NCI-H1048 (cell line): ENCODE results near the gene ZNF536.

Experiments used
- DNase-seq: peaks from one replicate; lab custom pipeline; 2025; lab: John Stamatoyannopoulos, UW

Gene ZNF536

DNA sequence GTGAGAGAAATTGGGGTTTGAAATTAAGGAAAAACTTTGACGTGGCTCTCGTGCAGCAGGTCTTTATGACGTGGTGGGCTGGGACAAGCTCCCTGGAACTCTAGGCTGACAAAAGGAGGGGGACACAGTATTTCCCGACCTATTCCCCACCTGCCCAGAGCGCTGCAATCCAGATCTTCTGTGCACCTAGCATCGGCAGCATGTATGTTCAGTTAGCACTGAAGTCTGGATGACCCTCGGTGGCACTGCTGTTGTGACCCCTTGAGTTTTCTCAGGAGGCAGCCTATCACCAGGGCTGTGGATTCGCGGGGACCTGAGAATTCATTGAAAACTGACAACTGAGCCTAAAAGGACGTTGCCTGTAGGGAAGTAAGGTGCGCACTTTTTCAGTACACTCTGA, 9.1 kb upstream of the ZNF536 start:
- DNase-seq = no peak

DNA sequence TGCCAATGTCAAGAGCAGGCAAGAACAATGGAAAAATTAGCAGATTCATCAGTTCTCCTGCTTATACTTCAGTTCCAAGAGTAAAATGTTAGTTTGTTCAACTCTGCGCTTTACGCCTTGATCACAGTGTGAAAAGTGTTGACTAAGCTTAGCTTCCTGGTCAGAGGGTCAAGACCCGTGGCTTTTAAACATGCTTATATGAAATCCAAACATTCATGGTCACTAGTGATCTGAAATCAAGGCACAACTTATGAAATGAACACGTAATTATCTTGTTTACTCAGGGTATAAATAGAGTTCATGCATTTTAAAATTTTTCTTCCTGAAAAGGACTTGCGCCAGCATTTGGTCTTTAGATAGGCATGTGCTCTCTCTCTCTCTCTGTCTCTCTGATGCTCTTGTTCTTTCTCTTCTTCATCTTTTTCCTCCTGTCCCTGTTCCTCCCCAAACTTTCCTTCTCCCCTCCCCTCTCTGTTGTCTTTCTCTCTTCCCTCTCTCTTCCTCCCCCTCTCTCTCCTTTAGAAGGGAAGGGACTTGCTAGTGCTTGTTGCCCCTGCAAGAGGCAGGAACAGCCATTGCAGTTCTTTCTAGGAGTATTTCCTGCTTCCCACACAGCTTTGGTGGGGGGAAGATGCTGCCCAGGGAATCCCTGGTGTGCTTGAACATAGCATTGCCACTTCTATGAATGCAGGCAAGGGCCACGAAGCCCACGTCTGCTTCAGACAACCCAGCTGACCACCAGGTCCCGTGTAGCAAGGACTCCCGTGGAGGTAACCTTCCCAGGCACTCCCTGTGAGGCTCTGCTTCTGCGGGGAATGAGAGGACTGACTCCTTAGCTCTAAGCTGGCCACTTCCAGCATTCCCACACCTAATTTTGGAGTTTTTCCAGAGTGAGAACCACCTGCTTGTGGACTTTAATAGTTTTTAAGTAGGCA, 7.1 kb upstream of the ZNF536 start:
- DNase-seq = no peak

DNA sequence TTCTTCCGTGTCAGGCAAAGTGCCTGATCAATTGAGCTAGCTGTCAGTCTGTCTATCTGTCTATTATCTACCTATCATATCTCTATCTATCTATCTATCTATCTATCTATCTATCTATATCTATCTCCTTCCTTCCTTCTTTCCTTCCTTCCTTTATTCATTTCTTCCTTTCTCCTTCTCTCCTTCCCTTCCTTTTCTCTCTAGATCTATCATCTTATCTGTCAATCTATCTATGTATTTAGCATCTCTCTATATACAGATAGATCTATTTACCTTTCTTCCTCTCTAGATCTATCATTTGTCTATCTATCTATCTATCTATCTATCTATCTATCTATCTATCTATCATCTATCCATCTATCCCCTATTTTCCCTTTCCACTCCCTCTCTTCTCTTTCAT, 5.9 kb upstream of the ZNF536 start:
- DNase-seq = no peak

DNA sequence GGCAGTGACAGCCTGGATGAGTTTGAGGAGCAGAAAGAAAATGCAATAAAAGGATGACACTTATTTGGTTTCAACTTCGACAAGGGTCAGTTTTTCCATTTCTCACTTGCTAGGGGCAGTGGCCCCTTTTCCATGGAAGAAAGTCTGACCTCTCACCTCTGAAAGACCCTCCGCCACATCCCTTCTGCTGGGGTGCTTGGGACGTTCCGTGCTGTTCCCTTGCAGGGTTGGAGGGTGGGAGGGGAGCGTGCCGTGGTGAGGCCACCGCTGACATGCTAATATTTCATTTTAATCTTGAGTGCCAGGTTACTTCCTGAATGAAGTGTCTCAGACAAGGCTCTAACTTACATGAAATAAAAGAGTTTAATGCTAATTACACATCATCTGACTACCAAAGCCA, 5.2 kb upstream of the ZNF536 start:
- no peak for DNase-seq

DNA sequence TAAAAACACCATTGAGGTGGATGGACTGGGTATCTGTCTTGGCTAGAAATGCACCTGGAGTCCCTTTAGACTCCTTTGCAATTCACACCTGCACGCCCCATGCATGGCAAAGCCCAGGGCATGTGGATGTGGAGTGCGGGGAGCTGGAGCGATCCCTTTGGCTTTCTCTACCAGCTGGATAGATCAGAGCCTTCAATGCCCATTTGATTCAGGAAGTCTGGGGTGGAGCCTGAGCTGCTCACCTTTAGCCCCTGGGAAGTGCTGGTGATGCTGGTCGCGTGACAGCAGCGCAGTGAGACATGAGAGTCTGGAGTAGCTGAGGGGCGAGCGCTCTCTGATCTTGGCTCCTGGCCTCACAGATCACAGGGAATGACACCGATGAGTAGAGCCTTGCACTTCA, 4.8 kb upstream of the ZNF536 start:
- DNase-seq = no peak

DNA sequence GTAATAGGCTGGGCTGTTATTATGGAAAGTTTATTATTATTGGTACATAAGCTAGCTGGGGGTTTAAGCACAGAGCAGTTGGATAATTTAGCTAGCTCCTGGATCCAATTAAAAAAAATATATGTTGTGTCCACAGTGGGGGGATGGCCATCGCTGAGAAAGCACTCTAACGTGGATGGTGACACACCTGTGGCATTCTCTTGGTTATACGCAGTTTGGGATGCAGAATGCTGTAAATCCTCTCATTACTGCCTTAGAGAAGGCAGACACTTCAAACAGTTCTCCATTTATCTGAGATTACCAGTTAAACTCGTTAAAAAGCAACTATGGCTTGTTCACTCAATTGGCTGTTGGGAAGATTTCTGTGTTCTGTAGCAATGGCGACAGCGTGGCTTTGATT, 2.4 kb upstream of the ZNF536 start:
- DNase-seq = no peak

DNA sequence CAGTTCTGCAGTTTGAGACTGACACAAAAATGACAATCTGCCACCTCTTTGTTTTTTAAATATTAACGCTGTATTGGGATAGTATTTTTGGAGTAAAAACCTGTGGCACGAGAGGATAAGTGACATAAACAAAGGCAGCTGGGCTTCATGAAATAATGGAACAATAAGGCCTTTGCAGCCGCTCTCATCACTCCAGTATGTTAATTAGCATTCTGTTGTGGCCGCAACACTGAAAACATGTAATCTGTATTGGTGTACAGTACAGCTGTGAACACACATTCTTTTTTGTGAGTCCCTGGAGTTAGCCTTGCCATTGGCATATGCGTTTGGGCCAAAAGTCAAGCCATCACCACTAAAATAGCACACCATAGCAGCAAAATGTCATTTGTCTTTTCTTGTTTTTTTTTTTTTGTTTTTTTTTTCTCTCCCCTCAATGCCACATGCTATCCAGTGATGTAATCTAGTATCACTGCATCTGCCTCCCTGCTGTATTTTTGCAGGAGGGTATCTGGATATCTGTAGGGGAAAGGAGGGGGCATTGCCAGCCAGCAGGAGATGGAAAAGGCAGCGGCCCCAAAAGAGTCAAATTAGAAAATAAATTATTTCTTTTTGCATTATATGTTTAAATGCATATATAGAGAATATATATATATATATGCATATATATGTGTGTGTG, 885 bp upstream of the ZNF536 start:
- no peak for DNase-seq

DNA sequence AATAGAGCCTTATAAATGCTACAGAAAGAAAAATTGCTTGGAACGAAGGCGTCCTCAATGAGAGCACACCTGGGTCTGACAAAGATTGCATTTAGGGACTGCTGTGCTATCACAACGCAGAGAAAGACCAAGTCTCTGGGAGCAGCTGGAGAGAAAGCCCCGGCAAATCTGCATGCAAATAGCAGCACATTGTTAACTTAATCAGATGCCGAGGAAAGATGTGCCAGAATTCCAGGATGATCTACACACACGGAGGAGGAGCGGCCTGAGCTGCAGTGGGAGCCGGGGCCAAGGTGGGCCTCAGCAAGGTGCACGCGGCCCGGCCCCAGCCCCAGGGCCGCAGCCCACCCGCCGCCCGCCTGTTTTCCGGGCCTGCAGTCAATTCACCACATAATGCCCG, 1.4 kb downstream of the ZNF536 start:
- DNase-seq = no peak

DNA sequence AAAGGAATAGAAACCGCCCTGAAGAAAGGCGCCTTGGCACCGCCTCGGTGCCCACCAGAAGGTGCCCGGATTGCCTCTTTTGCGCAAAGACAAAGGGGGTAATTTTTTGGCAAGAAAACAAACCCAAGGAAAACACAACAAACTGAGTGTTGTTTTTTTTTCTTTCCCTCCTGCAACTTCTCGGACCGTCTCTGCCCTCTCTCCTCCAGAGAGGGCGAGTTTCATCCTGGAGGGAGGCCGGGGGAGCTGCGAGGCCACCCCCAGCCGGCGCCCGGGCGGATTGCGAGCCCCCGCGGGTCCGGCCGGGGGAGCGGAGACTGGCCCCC, 2.3 kb downstream of the ZNF536 start:
- DNase-seq = no peak

DNA sequence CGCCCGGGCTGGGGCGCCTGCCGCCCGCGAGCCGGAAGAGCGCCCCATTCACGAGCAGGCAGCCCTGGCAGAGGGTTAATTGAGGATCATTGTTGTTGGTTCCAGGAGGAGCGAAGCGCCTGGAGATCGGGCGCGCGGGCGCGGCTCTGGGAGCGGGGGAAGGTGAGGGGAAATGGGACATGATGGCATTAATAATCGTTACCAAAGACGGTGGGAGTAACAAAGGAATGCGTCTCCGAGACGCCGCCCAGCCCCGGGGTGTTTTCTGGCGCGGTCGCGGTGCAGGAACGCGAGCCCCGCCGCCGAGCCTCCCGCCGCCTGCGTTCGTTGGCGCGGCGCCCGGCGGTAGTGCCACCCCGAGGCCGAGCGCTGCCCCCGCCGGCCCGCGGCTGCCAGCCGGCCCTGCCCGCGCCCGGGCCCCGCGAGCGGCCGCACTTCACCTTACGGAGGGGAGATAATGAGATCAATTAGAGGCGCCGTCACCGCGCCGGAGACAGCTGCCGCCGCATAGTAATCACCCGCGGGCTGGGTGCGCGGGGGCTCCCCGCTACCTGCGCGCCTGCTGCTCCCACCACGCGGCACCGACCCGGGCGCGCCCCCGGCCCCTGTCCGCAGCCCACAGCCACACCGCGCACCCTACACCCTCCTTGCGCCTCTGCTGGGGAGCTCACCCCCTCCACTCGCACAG, 2.8 kb downstream of the ZNF536 start:
- no peak for DNase-seq

DNA sequence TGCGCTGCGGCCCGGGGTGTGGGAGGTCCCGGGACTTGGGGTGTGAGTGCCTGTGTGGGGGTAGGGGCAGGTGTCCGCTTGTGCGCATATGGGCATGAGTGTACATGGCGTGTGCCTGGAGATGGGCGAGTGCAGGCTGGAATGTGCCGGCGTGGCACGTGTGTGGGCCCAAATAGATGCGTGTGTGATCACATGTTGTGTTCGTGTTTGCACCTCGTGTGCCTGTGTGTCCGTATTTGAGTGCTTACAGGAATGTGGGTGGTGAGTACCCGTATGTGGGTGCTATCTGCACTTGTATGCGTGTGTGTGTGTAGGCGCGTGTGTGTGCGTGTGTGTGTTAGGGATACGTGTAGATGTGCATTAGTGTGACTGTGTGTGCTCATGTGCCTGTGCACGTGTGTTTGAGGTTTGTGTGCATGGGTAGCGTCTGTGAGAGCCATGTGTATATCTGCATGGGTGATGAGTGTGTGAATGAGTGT, 3.4 kb downstream of the ZNF536 start:
- no peak for DNase-seq

DNA sequence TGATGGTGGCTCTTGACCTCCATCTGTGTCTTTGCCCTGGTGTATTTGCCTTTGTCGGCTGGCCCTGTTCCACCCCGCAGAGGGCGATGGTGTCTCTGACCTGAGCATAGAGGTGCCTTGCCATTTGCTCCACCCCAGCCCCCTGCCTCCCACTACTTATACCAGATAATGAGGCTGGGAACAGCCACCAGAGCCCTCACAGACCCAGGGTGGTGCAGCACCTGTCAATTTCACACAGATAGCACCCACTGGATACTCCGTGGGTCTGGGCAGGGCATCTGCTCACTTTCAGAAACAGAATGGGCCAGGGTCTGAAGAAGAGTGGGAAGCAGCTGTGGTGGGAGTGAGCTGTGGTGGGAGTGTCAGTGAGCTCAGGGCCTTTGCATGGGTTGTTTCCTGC, 4.1 kb downstream of the ZNF536 start:
- no peak for DNase-seq

DNA sequence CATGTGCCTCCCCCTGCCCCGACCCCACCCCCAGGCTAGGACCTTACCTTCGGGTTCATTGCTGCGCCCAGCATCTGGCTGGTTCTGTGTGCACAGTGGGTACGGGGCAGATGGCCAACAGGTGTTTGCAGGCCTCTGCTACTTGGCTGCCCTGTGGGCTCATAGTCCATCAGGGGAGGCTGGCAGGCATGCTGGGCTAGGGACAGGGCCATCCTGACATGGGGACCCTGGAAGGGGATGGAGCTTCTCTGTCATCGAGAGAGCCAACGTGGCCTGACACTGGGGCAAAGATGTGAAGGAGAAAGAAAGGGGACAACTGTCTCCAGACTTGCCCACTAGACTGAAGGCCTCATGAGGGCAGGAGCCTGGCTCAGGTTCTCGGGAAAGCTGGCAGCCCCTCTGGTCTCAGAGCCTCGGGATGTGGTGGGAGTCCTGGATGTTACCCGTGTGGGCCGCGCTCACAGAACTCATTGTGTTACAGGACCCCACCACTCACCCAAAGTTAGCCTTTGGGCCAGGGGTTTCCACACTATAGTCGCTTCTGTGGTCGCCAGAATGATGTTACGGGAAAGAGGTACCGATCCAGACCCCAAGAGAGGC, 4.7 kb downstream of the ZNF536 start:
- no peak for DNase-seq

DNA sequence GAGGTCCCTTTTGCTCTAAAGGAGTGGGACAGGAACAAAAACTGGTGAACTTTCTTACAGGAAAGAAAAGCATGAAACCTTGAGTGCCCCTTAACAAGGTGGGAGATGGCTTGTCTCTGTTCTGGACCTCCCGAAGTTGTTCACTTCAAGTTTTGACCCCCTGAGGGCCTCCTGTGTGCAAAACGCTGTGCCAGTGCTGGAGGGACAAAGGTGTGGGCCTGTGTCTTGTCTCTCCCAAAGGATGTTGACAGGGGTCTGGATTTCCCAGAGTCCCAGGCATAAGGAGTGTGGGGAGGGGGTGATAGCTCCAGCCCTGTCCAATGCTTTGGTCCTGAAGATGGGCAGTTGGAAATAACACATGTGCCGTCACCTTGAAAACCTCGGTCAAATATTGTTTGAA, 6.5 kb downstream of the ZNF536 start:
- no peak for DNase-seq

DNA sequence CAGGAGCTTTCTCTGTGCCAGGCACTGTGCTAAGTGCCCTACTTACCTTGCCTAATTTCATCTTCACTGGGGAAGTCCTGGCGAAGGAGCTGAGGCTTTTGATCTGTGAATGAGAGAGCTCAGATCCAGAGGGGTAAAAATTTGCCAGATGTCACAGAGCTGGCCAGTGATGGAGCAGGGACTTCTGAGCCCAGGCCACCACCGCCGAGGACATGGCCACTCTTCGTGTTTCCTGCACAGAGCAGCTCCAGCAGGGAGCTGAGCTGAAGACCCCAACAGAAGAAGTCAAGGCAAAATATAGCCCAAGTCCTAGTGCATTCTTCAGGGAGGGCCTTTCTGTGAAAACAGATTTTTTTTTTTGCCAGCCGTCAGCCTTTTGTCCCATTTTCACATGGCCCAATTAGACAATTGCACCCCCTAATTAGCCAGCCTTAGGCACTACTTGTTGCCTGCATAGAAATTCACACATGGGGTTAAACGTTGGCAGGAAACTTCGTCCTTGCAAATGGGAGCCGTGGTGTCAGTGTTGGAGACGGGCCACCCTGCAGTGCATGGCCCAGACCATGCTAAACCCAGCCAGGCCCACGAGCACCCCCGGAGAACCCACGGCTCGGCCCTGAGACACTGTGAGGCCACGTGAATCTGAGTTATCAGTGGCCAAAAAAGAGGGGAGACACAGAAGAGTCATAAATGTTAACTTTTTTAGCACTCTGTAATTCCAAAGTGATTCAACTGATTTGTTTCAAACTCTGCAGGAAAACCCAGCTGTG, 7.8 kb downstream of the ZNF536 start:
- no peak for DNase-seq

DNA sequence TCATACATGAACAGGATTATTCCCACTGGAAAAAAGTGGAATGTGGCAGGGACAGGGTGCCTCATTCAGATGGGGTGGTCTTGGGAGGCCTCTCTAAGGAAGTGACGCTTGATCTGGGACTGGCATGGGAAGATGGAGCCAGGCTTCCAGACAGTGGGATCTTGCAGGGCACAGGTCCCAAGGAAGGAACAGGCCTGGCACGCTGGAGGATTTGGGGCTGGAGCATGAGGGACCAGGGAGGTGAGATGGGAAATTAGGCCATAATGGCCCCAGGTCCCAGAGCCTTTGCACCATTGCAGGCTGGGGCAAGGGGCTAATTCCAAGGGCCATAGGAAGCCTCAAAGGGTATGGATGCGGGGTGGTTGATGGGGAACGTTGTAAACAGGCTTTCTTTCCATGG, 9.2 kb downstream of the ZNF536 start:
- DNase-seq = no peak

DNA sequence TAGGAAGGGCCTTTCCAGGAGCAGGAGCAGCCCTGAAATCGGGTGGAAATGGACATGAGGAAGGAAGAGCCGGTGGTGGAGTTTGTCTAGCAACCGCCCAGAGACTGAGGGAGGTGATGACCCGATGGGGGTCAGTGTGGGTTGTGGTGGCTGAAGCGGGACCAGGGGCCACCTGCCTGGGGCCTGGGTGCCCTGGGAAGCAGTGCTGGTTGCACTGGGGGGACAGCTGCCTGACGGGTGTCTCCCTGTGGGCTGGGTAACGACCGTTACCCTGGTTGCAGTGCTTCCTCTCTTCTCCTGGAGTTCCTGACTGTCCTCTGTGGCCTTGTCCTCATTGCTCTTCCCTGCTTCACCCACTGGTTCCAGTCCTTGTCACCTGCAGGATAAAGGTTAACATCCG, 13.0 kb downstream of the ZNF536 start:
- no peak for DNase-seq

DNA sequence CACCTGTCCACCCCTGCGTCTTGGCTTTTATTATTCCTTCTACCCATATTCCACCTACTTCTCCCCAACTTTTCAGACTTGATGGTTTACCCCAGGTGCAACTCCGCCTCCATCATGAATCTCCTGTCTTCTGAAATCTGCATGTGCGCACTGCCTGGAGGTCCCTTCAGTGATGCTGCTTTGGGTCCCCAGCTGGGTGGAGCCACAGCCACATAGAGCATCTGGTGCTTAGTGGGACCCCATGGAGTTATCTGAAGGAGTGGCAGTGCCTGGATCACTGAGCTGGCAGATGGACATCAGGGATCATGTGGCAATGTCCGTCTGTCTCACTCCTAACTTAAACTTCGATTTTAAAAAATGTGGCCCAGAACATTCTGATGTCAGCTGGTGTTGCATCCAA, 13.5 kb downstream of the ZNF536 start:
- no peak for DNase-seq

DNA sequence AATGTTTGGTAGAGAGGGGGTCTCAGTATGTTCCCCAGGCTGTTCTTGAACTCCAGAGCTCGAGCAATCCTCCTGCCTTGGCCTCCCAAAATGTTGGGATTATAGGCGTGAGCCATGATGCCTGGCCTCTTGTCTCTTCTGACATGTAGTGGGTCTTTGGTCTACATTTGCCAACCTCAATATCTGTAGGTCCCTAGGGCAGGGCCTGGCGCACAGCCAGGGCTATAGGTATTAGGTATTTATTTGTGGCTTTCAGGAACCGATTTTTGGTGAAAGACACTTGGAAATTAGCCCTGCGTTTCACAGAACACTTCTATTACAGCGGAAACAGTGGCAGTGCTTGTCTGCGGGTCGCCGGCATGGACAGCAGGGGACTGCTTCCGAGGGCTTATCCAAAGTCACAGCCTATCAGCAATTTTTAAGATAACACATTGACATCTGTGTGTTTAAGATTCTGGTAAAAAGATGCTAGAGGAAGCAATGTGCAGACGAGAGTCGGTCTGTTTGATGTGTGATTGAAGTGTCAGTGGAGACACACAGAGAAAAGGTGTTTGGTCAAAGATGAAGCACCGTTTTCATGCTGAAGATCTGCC, 14.5 kb downstream of the ZNF536 start:
- DNase-seq = no peak

DNA sequence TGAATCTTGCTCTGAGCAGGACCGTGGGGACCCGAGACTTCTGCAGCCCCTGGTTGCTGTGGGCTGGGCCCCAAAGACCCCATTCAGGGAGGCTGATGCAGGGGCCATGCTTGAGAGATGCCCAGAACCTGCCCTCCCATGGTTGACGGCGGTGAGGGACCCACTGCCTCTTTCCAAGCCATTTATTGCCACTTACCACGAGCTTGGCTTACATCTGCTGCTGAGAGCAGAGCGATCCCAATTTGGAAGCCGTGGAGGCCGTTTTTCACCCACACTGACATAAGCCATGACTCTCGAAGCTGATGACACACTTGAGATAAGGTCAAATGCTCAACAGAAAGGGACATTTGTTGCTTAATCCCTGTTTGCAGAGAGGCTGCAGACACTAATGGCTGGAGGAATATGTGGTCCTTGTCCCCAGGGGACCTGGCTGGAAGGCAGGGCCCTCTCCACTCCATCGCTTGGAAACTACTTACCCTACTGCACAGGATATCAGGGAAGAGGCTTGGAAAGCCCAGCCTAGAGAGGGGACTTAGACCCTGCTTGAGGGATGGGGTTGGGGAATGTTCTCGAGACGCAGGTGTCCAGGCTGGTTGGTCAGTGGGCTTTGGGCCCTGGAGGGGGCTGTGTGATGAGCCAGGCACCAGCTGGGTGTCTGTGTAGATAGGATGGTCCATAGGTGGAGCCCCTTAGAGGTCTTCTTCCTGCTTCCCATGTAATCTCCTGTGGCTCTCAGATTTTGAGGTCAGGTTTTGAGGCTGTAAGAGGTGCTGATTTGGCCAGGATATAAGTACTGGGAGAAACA, 15.3 kb downstream of the ZNF536 start:
- no peak for DNase-seq

DNA sequence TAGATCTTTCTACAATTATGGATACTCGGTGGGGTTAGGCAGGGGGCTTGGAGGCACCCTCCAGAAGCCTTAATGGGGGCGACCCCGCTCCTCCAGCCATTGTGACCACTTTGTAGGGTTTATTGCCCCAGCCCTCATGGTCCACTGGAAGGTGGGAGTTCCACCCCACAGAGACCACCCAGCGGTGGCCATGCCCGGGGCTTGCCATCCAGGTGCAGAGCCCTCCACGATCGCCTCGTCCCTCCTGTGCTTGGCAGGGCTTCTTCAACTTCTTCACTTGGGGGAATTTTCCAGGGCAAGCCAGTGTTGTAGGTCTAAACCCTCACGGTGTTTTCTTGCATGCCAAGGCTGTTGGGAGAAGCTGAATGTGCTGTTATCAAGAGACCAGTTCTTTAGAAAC, 16.1 kb downstream of the ZNF536 start:
- no peak for DNase-seq
